Measurements from ENCODE around the gene CASP9. TPM values are rescaled to one million over a fixed set of nuclear protein-coding genes. Genes with fewer than 3 reads are reported as not detected.
A peak's percentile ranks its signal among the peaks of the same experiment; 100 is the strongest.

CASP9 gene
- total and polyA plus RNA-seq, 8 donors, result 9.8 to 22.5 (median 19.1) TPM

DNA sequence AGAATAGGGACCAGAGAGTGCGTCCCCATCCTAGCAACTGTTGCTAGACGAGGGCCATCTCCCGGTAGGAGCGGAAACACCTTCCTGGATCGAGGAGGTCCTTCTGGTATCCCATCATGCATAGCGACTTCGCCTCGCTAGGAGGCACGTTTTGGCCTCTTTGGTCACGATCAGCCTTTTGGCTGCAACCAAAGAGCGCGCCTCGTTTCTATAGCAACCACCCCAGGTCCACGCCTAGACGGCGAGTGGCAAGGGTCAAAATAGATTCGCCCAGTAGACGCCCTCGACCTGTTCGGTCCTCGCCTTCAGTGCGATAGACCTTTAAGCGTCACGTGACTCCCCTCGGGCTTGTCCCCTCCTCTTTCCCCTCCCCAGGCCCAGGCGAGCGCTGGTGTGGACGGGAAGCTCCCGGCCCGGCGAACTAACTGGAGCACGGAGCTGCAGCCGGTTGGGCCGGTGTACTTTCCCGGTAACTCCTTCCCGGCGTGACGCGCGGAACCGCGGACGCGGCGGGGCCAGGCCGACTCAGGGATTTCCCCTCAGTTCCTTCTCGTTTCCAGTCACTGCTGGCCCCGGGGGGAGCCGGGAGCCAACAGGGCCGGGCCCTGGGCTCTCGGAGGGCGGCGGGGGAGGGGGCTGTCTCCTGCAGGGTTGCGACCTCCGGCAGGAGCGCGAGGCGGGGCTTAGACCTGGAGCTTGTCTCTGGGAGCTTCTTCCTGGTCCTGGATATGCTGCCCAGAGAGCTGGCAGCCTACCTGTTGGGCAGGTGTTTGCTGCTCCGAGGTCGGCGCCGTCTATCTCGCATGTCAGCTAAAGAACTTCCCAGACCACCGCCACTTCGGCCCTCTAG lies 2.7 kb upstream of the CASP9 start, which contains the start of gene DNAJC16:
DNAJC16 (plus strand) TSS at position 359 of the 850 bp plus-strand sequence. CDS start 2,258 bp downstream, outside the sequence.
- Histone ChIP-seq H3K27ac (peak within 1 kb of the TSS; percentile 89 to 91), H3K9me3 (no peaks in the 10 kb centered on the region), H3K36me3 (peaks cover 0 to 9% of the 10 kb centered on the region in 2 donors), H3K27me3 (no peaks in the 10 kb centered on the region), H3K4me1 (peaks cover 11 to 40% of the 10 kb centered on the region in 2 donors), H3K4me3 (peak within 1 kb of the TSS; percentile 69 to 80)
- TF ChIP-seq, protein P1, sequence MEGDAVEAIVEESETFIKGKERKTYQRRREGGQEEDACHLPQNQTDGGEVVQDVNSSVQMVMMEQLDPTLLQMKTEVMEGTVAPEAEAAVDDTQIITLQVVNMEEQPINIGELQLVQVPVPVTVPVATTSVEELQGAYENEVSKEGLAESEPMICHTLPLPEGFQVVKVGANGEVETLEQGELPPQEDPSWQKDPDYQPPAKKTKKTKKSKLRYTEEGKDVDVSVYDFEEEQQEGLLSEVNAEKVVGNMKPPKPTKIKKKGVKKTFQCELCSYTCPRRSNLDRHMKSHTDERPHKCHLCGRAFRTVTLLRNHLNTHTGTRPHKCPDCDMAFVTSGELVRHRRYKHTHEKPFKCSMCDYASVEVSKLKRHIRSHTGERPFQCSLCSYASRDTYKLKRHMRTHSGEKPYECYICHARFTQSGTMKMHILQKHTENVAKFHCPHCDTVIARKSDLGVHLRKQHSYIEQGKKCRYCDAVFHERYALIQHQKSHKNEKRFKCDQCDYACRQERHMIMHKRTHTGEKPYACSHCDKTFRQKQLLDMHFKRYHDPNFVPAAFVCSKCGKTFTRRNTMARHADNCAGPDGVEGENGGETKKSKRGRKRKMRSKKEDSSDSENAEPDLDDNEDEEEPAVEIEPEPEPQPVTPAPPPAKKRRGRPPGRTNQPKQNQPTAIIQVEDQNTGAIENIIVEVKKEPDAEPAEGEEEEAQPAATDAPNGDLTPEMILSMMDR (IDR thresholded peaks at IDR 0.05), result peak; percentile 8 to 17
- intact Hi-C loops (cut with DNase I), result no loop called here
- DNase-seq, result peak; percentile 98 to 100 (median 100)
- ATAC-seq, result peak; percentile 66

DNA sequence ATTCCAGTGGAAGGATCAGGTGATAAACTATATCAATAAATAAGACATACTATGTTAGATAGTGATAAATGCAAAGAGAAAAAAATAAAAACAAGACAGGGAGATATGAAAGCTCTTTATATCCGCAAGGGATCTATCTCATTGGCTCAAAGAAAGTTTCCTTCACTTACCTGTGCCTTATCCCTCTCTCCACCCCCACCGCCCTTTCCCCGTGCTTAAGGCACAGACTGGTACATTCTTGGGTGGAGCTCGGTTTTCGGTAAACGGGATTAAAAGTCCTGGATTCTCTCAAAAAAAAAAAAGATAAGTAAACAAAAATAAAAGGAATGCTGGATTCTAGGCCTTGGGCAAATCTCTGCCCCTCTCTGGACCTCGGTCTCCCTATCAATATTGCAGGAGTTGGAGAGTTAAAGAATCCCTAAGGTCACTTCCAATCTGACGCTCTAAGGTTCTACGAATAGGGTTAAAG lies 2.0 kb upstream of the CASP9 start:
- intact Hi-C loops (cut with DNase I), result no loop called here
- Histone ChIP-seq H3K27me3 (no peaks in the 10 kb centered on the region), H3K36me3 (peaks cover 0 to 8% of the 10 kb centered on the region in 2 donors), H3K9me3 (no peaks in the 10 kb centered on the region), H3K4me3 (peak overlapping the region in 1 of 2 donors; percentile 69), H3K4me1 (peaks cover 11 to 40% of the 10 kb centered on the region in 2 donors), H3K27ac (peak overlapping the region; percentile 89 to 91)
- ATAC-seq (no peak), DNase-seq (peak in 1 of 4 donors; percentile 48)
- TF ChIP-seq, protein P1 (IDR thresholded peaks at IDR 0.05), result no peak

DNA sequence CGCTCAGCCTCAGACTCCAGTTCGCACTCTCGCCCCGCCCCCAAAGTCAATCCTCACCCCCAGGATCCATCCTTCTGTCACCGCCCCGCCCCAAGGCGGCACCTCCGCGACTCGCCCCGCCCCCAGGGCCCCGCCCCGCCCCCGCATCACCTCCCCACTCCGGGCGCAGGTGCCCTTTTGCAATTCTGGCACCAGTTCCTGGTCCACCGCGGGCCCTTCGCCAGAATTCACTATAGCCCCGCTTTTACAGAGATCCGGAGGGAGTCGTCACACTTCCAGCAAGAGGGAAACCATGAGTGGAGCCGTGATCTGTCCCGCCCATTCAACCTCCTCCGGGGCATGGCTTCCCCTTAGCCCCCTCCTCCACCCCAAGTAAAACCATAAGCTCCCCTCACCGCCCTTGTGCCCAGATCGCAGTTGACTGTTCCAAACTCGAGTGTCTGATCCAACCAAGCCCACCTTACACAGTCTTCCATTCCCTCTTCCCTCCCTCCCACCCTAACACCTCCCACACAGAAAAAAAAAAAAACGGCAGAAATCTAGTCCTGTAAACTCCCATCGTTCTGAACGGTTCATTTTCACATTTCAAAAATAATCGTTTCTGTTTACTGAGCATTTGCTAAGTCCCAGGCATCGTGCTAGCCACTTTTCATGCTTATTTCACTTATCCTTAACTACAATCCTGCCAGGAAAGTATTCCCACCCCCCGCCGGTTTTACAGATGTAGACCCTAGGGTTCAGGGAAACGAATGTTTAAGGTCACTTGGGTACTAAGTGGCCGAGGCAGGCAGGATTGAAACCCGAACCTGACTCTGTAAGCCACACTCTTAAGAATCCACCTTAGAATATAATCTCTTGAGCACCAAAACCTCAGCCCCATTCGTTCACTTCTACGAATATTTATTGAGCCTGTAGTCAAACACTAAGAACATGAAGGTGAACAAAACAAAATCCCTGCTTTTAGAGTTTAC lies 1.3 kb upstream of the CASP9 start:
- intact Hi-C loops (cut with DNase I), result no loop called here
- H3K36me3 ChIP-seq, result peaks cover 0 to under 1% of the 10 kb centered on the region in 2 donors
- DNase-seq, result peak in 3 of 4 donors; percentile 31 to 99 (median 98)
- TF ChIP-seq, protein P1 (IDR thresholded peaks at IDR 0.05), result no peak
- peak overlapping the region; percentile 32 to 69 for H3K4me3 ChIP-seq
- no peaks in the 10 kb centered on the region for H3K27me3 ChIP-seq
- no peaks in the 10 kb centered on the region for H3K9me3 ChIP-seq
- peak overlapping the region; percentile 89 to 91 for H3K27ac ChIP-seq
- ATAC-seq, result peak; percentile 71
- peaks cover 11 to 40% of the 10 kb centered on the region in 2 donors for H3K4me1 ChIP-seq

DNA sequence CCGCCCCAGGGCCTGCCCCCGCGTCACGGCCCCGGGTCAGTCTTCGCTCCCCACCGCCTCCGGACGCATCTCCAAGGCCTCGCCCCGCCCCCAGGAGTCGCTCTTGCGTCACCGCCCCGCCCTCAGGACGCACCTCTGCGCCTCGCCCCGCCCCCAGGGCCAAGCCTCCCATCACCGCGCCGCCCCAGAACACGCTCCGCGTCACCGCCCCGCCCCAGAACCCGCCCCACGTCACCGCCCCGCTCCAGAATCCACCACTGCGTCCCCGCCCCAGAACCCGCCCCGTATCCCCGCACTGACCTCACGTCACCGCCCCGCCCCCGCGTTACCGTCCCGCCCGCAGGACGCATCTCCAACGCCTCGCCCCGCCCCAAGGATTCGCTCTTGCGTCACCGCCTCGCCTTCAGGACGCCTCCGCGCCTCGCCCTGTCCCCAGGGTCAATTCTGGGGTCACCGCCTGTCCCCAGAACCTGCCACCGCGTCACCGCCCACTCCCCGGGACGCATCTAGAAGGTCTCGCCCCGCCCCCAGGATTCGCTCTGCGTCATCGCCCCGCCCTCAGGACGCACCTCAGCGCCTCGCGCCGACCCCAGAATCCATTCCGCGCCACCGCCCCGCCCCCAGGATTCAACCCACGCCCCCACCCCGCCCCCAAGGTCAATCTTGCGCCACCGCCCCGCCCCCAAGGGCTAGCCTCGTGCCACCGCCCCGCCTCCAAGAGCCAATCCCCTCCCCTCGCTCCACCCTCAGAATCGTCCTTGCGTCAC lies 451 bp upstream of the CASP9 start:
- H3K27me3 ChIP-seq, result no peaks in the 10 kb centered on the region
- TF ChIP-seq, protein P1 (IDR thresholded peaks at IDR 0.05), result no peak
- ATAC-seq (peak; percentile 73), DNase-seq (peak; percentile 96 to 100 (median 100))
- H3K27ac ChIP-seq, result peak overlapping the region; percentile 91 to 93
- peaks cover 11 to 40% of the 10 kb centered on the region in 2 donors for H3K4me1 ChIP-seq
- H3K4me3 ChIP-seq, result peak overlapping the region; percentile 63 to 69
- intact Hi-C loops (cut with DNase I), result no loop called here
- H3K36me3 ChIP-seq, result no peaks in the 10 kb centered on the region
- H3K9me3 ChIP-seq, result no peaks in the 10 kb centered on the region

All from left lung (tissue), 10 donors.